DND-41 (cell line): ENCODE data around the gene MAP2.

Source experiments
- ATAC-seq: fragments of 200-7000 bp; cut with Tn5 transposase; 3 replicates; pipeline ENCODE4 v1.9.1; 2021; ENCODE audit warnings: low read depth; ENCODE audit not compliant: insufficient read depth
- DNase-seq: peaks from one replicate; pipeline ENCODE4 v3.0.0-alpha.2; 2020
- H2AFZ ChIP-seq: 2 replicates; pipeline ENCODE4 v1.6.0; 2012; ENCODE audit warnings: low read depth, low read length
- H3K27ac ChIP-seq: 2 replicates; pipeline ENCODE4 v1.5.1; 2012; ENCODE audit warnings: low read length, inconsistent platforms
- H3K27me3 ChIP-seq: fragments of 200-600 bp; sonication (generic); 2 replicates; pipeline ENCODE4 v1.6.0; 2012; ENCODE audit warnings: low read length, mild to moderate bottlenecking, inconsistent platforms; ENCODE audit not compliant: insufficient read depth, poor library complexity
- H3K36me3 ChIP-seq: 2 replicates; pipeline ENCODE4 v1.5.1; 2012; ENCODE audit warnings: low read length, inconsistent platforms; ENCODE audit not compliant: insufficient read depth
- H3K4me1 ChIP-seq: 2 replicates; pipeline ENCODE4 v1.5.1; 2012; ENCODE audit warnings: mild to moderate bottlenecking, low read length; ENCODE audit not compliant: insufficient read depth
- H3K4me2 ChIP-seq: 2 replicates; pipeline ENCODE4 v1.6.0; 2012; ENCODE audit warnings: mild to moderate bottlenecking, moderate library complexity, low read length, inconsistent platforms; ENCODE audit not compliant: insufficient read depth
- H3K4me3 ChIP-seq, 2 experiments: fragments of 200-600 bp in 1 of 2; shearing (Covaris generic) in 1 of 2; 2 replicates each; pipeline ENCODE4 v1.5.1; 2012 to 2016; ENCODE audit warnings: inconsistent platforms in 2 of 2, low read length in 2 of 2, mild to moderate bottlenecking in 2 of 2, low read depth in 1 of 2, moderate library complexity in 1 of 2
- H3K79me2 ChIP-seq: 2 replicates; pipeline ENCODE4 v1.6.0; 2012; ENCODE audit warnings: low read length, inconsistent platforms; ENCODE audit not compliant: insufficient read depth
- H3K9ac ChIP-seq: 2 replicates; pipeline ENCODE4 v1.6.0; 2012; ENCODE audit warnings: low read depth, mild to moderate bottlenecking, inconsistent platforms, low read length, moderate library complexity
- H3K9me3 ChIP-seq: 2 replicates; pipeline ENCODE4 v1.5.1; 2012; ENCODE audit warnings: low read length, moderate library complexity, mild to moderate bottlenecking, inconsistent platforms; ENCODE audit not compliant: insufficient read depth, severe bottlenecking
- H4K20me1 ChIP-seq: 2 replicates; pipeline ENCODE4 v1.6.0; 2012; ENCODE audit warnings: low read length; ENCODE audit not compliant: insufficient read depth
- CTCF ChIP-seq: IDR thresholded peaks from 2 replicates; pipeline ENCODE4 v1.5.1; 2012; ENCODE audit warnings: borderline replicate concordance, low read length, moderate library complexity, mild to moderate bottlenecking; ENCODE audit not compliant: poor library complexity, severe bottlenecking; ENCODE audit errors: extremely low read depth
- EZH2 ChIP-seq: IDR thresholded peaks from 3 replicates; pipeline ENCODE4 v1.6.1; 2012; ENCODE audit warnings: borderline replicate concordance, low read depth, mild to moderate bottlenecking, moderate library complexity, low read length, inconsistent platforms; ENCODE audit not compliant: severe bottlenecking

The MAP2 gene

GRCh38 chr2:209624192-209624938 is 200.5 kb downstream of the MAP2 start:
- H3K27me3 ChIP-seq = no peaks in the 10 kb centered on the region
- H3K9ac ChIP-seq = no peak overlapping the region
- H3K4me1 ChIP-seq = no peaks in the 10 kb centered on the region
- no peak overlapping the region for H3K27ac ChIP-seq
- no peaks in the 10 kb centered on the region for H3K79me2 ChIP-seq
- no peak for TF ChIP-seq CTCF
- no peak for TF ChIP-seq EZH2
- H2AFZ ChIP-seq = no peak overlapping the region
- H3K9me3 ChIP-seq = no peaks in the 10 kb centered on the region
- H4K20me1 ChIP-seq = no peaks in the 10 kb centered on the region
- no peak overlapping the region for H3K4me2 ChIP-seq
- DNase-seq (no peak), ATAC-seq (no peak)
- no peak overlapping the region for H3K4me3 ChIP-seq
- no peaks in the 10 kb centered on the region for H3K36me3 ChIP-seq

GRCh38 chr2:209629597-209629996 is 205.8 kb downstream of the MAP2 start:
- Histone ChIP-seq H3K4me2 (no peak overlapping the region), H3K27me3 (no peaks in the 10 kb centered on the region), H3K9ac (no peak overlapping the region), H2AFZ (no peak overlapping the region), H4K20me1 (no peaks in the 10 kb centered on the region), H3K4me1 (no peaks in the 10 kb centered on the region), H3K79me2 (no peaks in the 10 kb centered on the region), H3K9me3 (no peaks in the 10 kb centered on the region), H3K27ac (no peak overlapping the region), H3K36me3 (no peaks in the 10 kb centered on the region), H3K4me3 (no peak overlapping the region)
- ATAC-seq = no peak
- TF ChIP-seq CTCF = no peak
- TF ChIP-seq EZH2 = no peak
- DNase-seq = no peak

- Histone ChIP-seq H3K79me2 (no peaks in the 10 kb centered on the region), H3K36me3 (no peaks in the 10 kb centered on the region), H3K4me3 (no peak overlapping the region), H3K4me1 (no peaks in the 10 kb centered on the region), H4K20me1 (no peaks in the 10 kb centered on the region), H2AFZ (no peak overlapping the region), H3K27me3 (no peaks in the 10 kb centered on the region), H3K4me2 (no peak overlapping the region), H3K27ac (no peak overlapping the region), H3K9ac (no peak overlapping the region), H3K9me3 (no peaks in the 10 kb centered on the region)
- DNase-seq (no peak), ATAC-seq (no peak)
- TF ChIP-seq CTCF = no peak
- TF ChIP-seq EZH2 = no peak
Measured at GRCh38 chr2:209633911-209634310, 210.1 kb downstream of the MAP2 start.

GRCh38 chr2:209636076-209636475 is 212.2 kb downstream of the MAP2 start:
- Histone ChIP-seq H3K4me3 (no peak overlapping the region), H2AFZ (no peak overlapping the region), H3K9ac (no peak overlapping the region), H3K27me3 (no peaks in the 10 kb centered on the region), H3K79me2 (no peaks in the 10 kb centered on the region), H3K4me2 (no peak overlapping the region), H4K20me1 (no peaks in the 10 kb centered on the region), H3K4me1 (no peaks in the 10 kb centered on the region), H3K27ac (no peak overlapping the region), H3K9me3 (no peaks in the 10 kb centered on the region), H3K36me3 (no peaks in the 10 kb centered on the region)
- ATAC-seq (no peak), DNase-seq (no peak)
- TF ChIP-seq EZH2 (no peak), CTCF (no peak)
